NCI-H69 (cell line): ENCODE results near the gene SPATA3.
"Not testable (repeated sequence)": the region's sequence is repeated elsewhere in the genome, so short reads cannot be mapped to it uniquely, and the experiment has no call there.

ENCODE experiments used
- DNase-seq: peaks from one replicate; lab custom pipeline; 2025; lab: John Stamatoyannopoulos, UW

SPATA3 gene

GRCh38 chr2:230995821-230996220 lies at the start of gene SPATA3:
Gene SPATA3, plus strand, starts transcription at chr2:230996121. Its CDS starts 113 bp downstream, at chr2:230996234.
- DNase-seq = no peak

- no peak for DNase-seq
These were observed 49.3 kb upstream of the SPATA3 start for GRCh38 chr2:230946429-230947234.

GRCh38 chr2:230947235-230947576 lies 48.7 kb upstream of the SPATA3 start:
- DNase-seq = no peak

- DNase-seq = no peak
These were observed 48.0 kb upstream of the SPATA3 start for GRCh38 chr2:230947908-230948365.

- no peak for DNase-seq
These were observed 45.7 kb upstream of the SPATA3 start for GRCh38 chr2:230949966-230950873.

- no peak for DNase-seq
These were observed 45.0 kb upstream of the SPATA3 start for GRCh38 chr2:230950874-230951339.

- DNase-seq = no peak
These were observed 44.5 kb upstream of the SPATA3 start for GRCh38 chr2:230951396-230951795.

GRCh38 chr2:230952226-230952956 lies 43.5 kb upstream of the SPATA3 start:
- DNase-seq = no peak

- no peak for DNase-seq
These were observed 42.1 kb upstream of the SPATA3 start for GRCh38 chr2:230953845-230954244.

- no peak for DNase-seq
These were observed 41.2 kb upstream of the SPATA3 start for GRCh38 chr2:230954746-230955145.

GRCh38 chr2:230955163-230955737 lies 40.7 kb upstream of the SPATA3 start:
- DNase-seq = no peak

- peak; percentile 17 for DNase-seq
These were observed 38.8 kb upstream of the SPATA3 start for GRCh38 chr2:230956827-230957755.

- DNase-seq = no peak
These were observed 38.0 kb upstream of the SPATA3 start for GRCh38 chr2:230957756-230958391.

GRCh38 chr2:230958820-230959756 lies 36.8 kb upstream of the SPATA3 start:
- no peak for DNase-seq

- no peak for DNase-seq
These were observed 35.9 kb upstream of the SPATA3 start for GRCh38 chr2:230960026-230960425.

- peak; percentile 38 for DNase-seq
These were observed 34.8 kb upstream of the SPATA3 start for GRCh38 chr2:230961091-230961491.

- DNase-seq = no peak
These were observed 31.7 kb upstream of the SPATA3 start for GRCh38 chr2:230964136-230964730.

GRCh38 chr2:230967113-230967512 lies 28.8 kb upstream of the SPATA3 start:
- no peak for DNase-seq

- DNase-seq = not testable (repeated sequence)
These were observed 27.6 kb upstream of the SPATA3 start for GRCh38 chr2:230968314-230968713.
